GM12878 (cell line): ENCODE measurements around the gene F13A1. TPM values are rescaled to one million over a fixed set of nuclear protein-coding genes. Genes with fewer than 3 reads are reported as not detected.

Experiments
- ATAC-seq: fragments of 200-7000 bp; cut with Tn5 transposase; 3 replicates; pipeline ENCODE4 v1.9.1; 2020; ENCODE audit warnings: mild to moderate bottlenecking, moderate library complexity
- BruUV-seq: library from RNA; stranded (reverse); fragments of 400-500 nt; replicated peaks from 2 replicates; lab custom pipeline; 2021; lab: Mats Ljungman, UMichigan
- CTCF ChIA-PET: fragments of 300-600 bp; sonication (Branson Sonifier 250); formaldehyde crosslinking; extraction: SDS; loops from one replicate; lab custom pipeline; 2021; ENCODE audit warnings: inconsistent platforms; lab: Yijun Ruan, JAX
- POLR2A ChIA-PET: fragments of 350-600 bp; formaldehyde crosslinking; extraction: SDS; loops from one replicate; lab custom pipeline; 2021; ENCODE audit warnings: inconsistent platforms; lab: Charles Lee
- RAD21 ChIA-PET: fragments of 300-600 bp; sonication (Branson Sonifier 250); formaldehyde crosslinking; loops from one replicate; lab custom pipeline; 2023; ENCODE audit warnings: antibody characterized with exemption; ENCODE audit not compliant: unreplicated experiment; lab: Charles Lee
- SMC1A ChIA-PET: fragments of 300-600 bp; sonication (Branson Sonifier 250); formaldehyde crosslinking; loops from one replicate; lab custom pipeline; 2023; ENCODE audit not compliant: unreplicated experiment, uncharacterized antibody; lab: Charles Lee
- DNase-seq: peaks from one replicate; pipeline ENCODE4 v3.0.0-alpha.2; 2011; ENCODE audit warnings: low read depth, low spot score
- FAIRE-seq: peaks from 3 replicates; lab custom pipeline; 2011; peaks lifted over from hg19 to GRCh38; lab: Jason Lieb, UNC
- H2AFZ ChIP-seq: 2 replicates; pipeline ENCODE4 v1.6.0; 2011; ENCODE audit warnings: low read depth, low read length, control low read depth; ENCODE audit not compliant: control insufficient read depth
- H3K27ac ChIP-seq: 2 replicates; pipeline ENCODE4 v1.5.1; 2011; ENCODE audit warnings: control low read depth; ENCODE audit not compliant: control insufficient read depth, insufficient read depth
- H3K27me3 ChIP-seq, 2 experiments: replicated peaks in 1 of 2; 2 replicates each; pipeline versions ENCODE4 v1.6.0 to v1.6.1; 2011; ENCODE audit warnings: low read length in 1 of 2; ENCODE audit not compliant: control insufficient read depth in 2 of 2, insufficient read depth in 2 of 2
- H3K36me3 ChIP-seq, 2 experiments: 2 replicates each; pipeline ENCODE4 v1.5.1; 2011; ENCODE audit warnings: low read length in 1 of 2; ENCODE audit not compliant: control insufficient read depth in 2 of 2, insufficient read depth in 2 of 2
- H3K4me1 ChIP-seq: 2 replicates; pipeline ENCODE4 v1.6.1; 2011; ENCODE audit warnings: mild to moderate bottlenecking, low read length, moderate library complexity, mixed read lengths; ENCODE audit not compliant: control insufficient read depth, insufficient read depth
- H3K4me2 ChIP-seq: 2 replicates; pipeline ENCODE4 v1.6.0; 2011; ENCODE audit warnings: control low read depth; ENCODE audit not compliant: control insufficient read depth, insufficient read depth
- H3K4me3 ChIP-seq: fragments of 200-600 bp; sonication (generic); 2 replicates; pipeline ENCODE4 v1.5.1; 2016
- H3K79me2 ChIP-seq: 2 replicates; pipeline ENCODE4 v1.6.0; 2011; ENCODE audit warnings: low read length; ENCODE audit not compliant: control insufficient read depth, insufficient read depth
- H3K9ac ChIP-seq: 2 replicates; pipeline ENCODE4 v1.8.0; 2011; ENCODE audit warnings: low read length, control low read depth, mixed read lengths; ENCODE audit not compliant: control insufficient read depth, insufficient read depth
- H3K9me3 ChIP-seq: replicated peaks from 3 replicates; pipeline ENCODE4 v1.5.1; 2011; ENCODE audit warnings: mild to moderate bottlenecking, low read length; ENCODE audit not compliant: control insufficient read depth, insufficient read depth
- H4K20me1 ChIP-seq: 2 replicates; pipeline ENCODE4 v1.6.0; 2011; ENCODE audit not compliant: control insufficient read depth, insufficient read depth
- BHLHE40 ChIP-seq, 2 experiments: fragments of 450-650 bp in 1 of 2; IDR thresholded peaks; 2 replicates each; pipeline ENCODE4 v1.6.1; 2011 to 2017; ENCODE audit warnings: low read depth in 2 of 2, borderline replicate concordance in 1 of 2, improper control_type of control experiment in 1 of 2, low read length in 1 of 2, mild to moderate bottlenecking in 1 of 2
- MYB ChIP-seq: fragments of 150-350 bp; IDR thresholded peaks from 2 replicates; pipeline ENCODE4 v1.6.1; 2014; ENCODE audit warnings: mild to moderate bottlenecking, low read depth, low read length, borderline replicate concordance
- NR2C1 ChIP-seq: fragments of 450-650 bp; IDR thresholded peaks from 2 replicates; pipeline ENCODE4 v1.6.1; 2017; ENCODE audit warnings: antibody characterized with exemption, mild to moderate bottlenecking, moderate library complexity
- NR2C2 ChIP-seq: IDR thresholded peaks from 2 replicates; pipeline ENCODE4 v1.6.1; 2011; ENCODE audit warnings: borderline replicate concordance, low read depth; ENCODE audit not compliant: control insufficient read depth, insufficient read length
- POU2F2 ChIP-seq: IDR thresholded peaks from 3 replicates; pipeline ENCODE4 v1.6.1; 2011; ENCODE audit warnings: low read depth, mild to moderate bottlenecking, low read length, borderline replicate concordance
- RELA ChIP-seq: fragments of 450-650 bp; IDR thresholded peaks from 2 replicates; pipeline ENCODE4 v1.8.0; 2014; ENCODE audit warnings: borderline replicate concordance; ENCODE audit not compliant: partially characterized antibody
- SMARCA5 ChIP-seq: fragments of 450-650 bp; IDR thresholded peaks from 2 replicates; pipeline ENCODE4 v1.6.1; 2017; ENCODE audit warnings: mild to moderate bottlenecking
- WGBS: methylation state at CpG from one replicate; pipeline ENCODE4 v1.1.6; 2016; ENCODE audit warnings: low lambda C conversion rate; ENCODE audit not compliant: insufficient replicate concordance, insufficient coverage; ENCODE audit errors: missing lambda C conversion rate; 5-methylcytosine and 5-hydroxymethylcytosine counted together
- in situ Hi-C: fragments of 300-500 bp; cut with MboI; formaldehyde crosslinking; loops from 9 replicates; pipeline ENCODE4 v1.14.3; 2018; ENCODE audit warnings: mixed read lengths
- intact Hi-C: fragments of 100-400 bp; cut with micrococcal nuclease; formaldehyde crosslinking; loops from one replicate; pipeline ENCODE4 v1.14.2; 2022; ENCODE audit not compliant: unreplicated experiment
- polyA plus RNA-seq, 11 experiments: library from polyadenylated mRNA; depleted of rRNA in 4 of 11; unstranded in 6 of 11; stranded (reverse) in 5 of 11; fragments of >200 nt; fragmentation: Nextera tagmentation in 4 of 11; fragmentation: Illumina TruSeq in 1 of 11; extraction: Ambion mirVana in 4 of 11; extraction: Trizol in 1 of 11; gene quantifications; 1 replicate in 1 of 11; 2 replicates in 10 of 11; pipeline versions ENCODE4 v1.2.1 to v1.2.3, GENCODE V29; 2011 to 2016; ENCODE audit warnings: inconsistent platforms in 2 of 11, missing spikeins in 2 of 11, low read depth in 1 of 11
- total RNA-seq, 4 experiments: library from RNA; depleted of rRNA in 3 of 4; stranded (reverse); fragments of >200 nt in 3 of 4; fragmentation: Illumina TruSeq in 1 of 4; extraction: Trizol in 1 of 4; gene quantifications; 2 replicates each; pipeline versions ENCODE4 v1.2.1 to v1.2.3, GENCODE V29; 2013 to 2021
- TF ChIP-seq, protein P1 (sequence below): IDR thresholded peaks from 2 replicates; pipeline ENCODE4 v1.6.1; 2011; ENCODE audit warnings: low read depth, mild to moderate bottlenecking, low read length, moderate library complexity, borderline replicate concordance; ENCODE audit errors: extremely low read depth
- TF ChIP-seq, protein P2 (sequence below): fragments of 450-650 bp; formaldehyde crosslinking; IDR thresholded peaks from 2 replicates; pipeline ENCODE4 v1.4.0; 2022; ENCODE audit warnings: mild to moderate bottlenecking, moderate library complexity

The F13A1 gene
- total and polyA plus RNA-seq, 10 of the 15 experiments (the other 5 are each of a cell fraction or from before 2014, with no cell fraction given): 0.48 to 1.8 (median 1.0) TPM

- H3K4me2 ChIP-seq: no peak overlapping the region
- in situ Hi-C loops (no loop called here), intact Hi-C loops (no loop called here)
- POLR2A ChIA-PET: no interaction called here
- no peak overlapping the region for H3K27ac ChIP-seq
- no peak overlapping the region for H3K4me3 ChIP-seq
- no peaks in the 10 kb centered on the region for H3K4me1 ChIP-seq
- CTCF ChIA-PET: no interaction called here
- WGBS: 59% methylated on average over 3 of the region's 3 CpGs
- H3K79me2 ChIP-seq: no peaks in the 10 kb centered on the region
- RAD21 ChIA-PET: no interaction called here
- no peaks in the 10 kb centered on the region for H3K36me3 ChIP-seq
- no peak for DNase-seq
- SMC1A ChIA-PET: no interaction called here
- TF ChIP-seq BHLHE40 (IDR thresholded peaks at IDR 0.05; ENCODE audit: borderline replicate concordance in 1 of 2, low read depth in 2 of 2, low read length in 1 of 2): no peak
- no peak for TF ChIP-seq NR2C2
- no peak for TF ChIP-seq RELA
- TF ChIP-seq, protein P1, sequence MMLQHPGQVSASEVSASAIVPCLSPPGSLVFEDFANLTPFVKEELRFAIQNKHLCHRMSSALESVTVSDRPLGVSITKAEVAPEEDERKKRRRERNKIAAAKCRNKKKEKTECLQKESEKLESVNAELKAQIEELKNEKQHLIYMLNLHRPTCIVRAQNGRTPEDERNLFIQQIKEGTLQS: no peak
- TF ChIP-seq POU2F2: no peak
- no peak for TF ChIP-seq NR2C1
- TF ChIP-seq MYB: no peak
- TF ChIP-seq, protein P2, sequence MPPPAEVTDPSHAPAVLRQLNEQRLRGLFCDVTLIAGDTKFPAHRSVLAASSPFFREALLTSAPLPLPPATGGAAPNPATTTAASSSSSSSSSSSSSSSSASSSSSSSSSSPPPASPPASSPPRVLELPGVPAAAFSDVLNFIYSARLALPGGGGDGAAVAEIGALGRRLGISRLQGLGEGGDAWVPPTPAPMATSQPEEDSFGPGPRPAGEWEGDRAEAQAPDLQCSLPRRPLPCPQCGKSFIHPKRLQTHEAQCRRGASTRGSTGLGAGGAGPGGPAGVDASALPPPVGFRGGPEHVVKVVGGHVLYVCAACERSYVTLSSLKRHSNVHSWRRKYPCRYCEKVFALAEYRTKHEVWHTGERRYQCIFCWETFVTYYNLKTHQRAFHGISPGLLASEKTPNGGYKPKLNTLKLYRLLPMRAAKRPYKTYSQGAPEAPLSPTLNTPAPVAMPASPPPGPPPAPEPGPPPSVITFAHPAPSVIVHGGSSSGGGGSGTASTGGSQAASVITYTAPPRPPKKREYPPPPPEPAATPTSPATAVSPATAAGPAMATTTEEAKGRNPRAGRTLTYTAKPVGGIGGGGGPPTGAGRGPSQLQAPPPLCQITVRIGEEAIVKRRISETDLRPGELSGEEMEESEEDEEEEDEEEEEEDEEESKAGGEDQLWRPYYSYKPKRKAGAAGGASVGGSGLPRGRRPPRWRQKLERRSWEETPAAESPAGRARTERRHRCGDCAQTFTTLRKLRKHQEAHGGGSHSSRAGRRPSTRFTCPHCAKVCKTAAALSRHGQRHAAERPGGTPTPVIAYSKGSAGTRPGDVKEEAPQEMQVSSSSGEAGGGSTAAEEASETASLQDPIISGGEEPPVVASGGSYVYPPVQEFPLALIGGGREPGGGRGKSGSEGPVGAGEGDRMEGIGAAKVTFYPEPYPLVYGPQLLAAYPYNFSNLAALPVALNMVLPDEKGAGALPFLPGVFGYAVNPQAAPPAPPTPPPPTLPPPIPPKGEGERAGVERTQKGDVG (CRISPR knock-in tag): no peak
- TF ChIP-seq SMARCA5: no peak
- no peaks in the 10 kb centered on the region; the same call in 2 of the 3 replicates for H3K9me3 ChIP-seq
- no peak for FAIRE-seq
- H3K27me3 ChIP-seq: no peaks in the 10 kb centered on the region
- no peak overlapping the region for H3K9ac ChIP-seq
- H2AFZ ChIP-seq: no peak overlapping the region
- H4K20me1 ChIP-seq: no peaks in the 10 kb centered on the region
- ATAC-seq: no peak
- BruUV-seq: no TSS peak
Measured at GRCh38 chr6:6125495-6125894, 195.0 kb downstream of the F13A1 start.
